HUES64 (cell line): Measurements from ENCODE around the gene MBIP. TPM values are rescaled to one million over a fixed set of nuclear protein-coding genes. Genes with fewer than 3 reads are reported as not detected.
"Not testable (repeated sequence)": the region's sequence is repeated elsewhere in the genome, so short reads cannot be mapped to it uniquely, and the experiment has no call there.

Experiments
- H3K27ac ChIP-seq: 2 replicates; pipeline ENCODE4 v1.7.0; 2013; ENCODE audit warnings: low read depth, low read length, inconsistent platforms
- H3K27me3 ChIP-seq: 2 replicates; pipeline ENCODE4 v1.6.1; 2013; ENCODE audit warnings: mild to moderate bottlenecking, low read length; ENCODE audit not compliant: insufficient read depth
- H3K36me3 ChIP-seq: 2 replicates; pipeline ENCODE4 v1.6.1; 2013; ENCODE audit warnings: mild to moderate bottlenecking, low read length; ENCODE audit not compliant: insufficient read depth
- H3K4me1 ChIP-seq: 2 replicates; pipeline ENCODE4 v1.6.1; 2013; ENCODE audit warnings: mild to moderate bottlenecking, low read length, moderate library complexity; ENCODE audit not compliant: insufficient read depth
- H3K4me3 ChIP-seq: 2 replicates; pipeline ENCODE4 v1.5.1; 2013; ENCODE audit warnings: mild to moderate bottlenecking, low read length, moderate library complexity
- H3K9ac ChIP-seq: 2 replicates; pipeline ENCODE4 v1.6.1; 2013; ENCODE audit warnings: mild to moderate bottlenecking, low read depth, low read length
- H3K9me3 ChIP-seq: 2 replicates; pipeline ENCODE4 v1.6.1; 2013; ENCODE audit warnings: low read depth, low read length; ENCODE audit not compliant: insufficient read depth
- WGBS: fragments of 150-250, 120-280 bp; methylation state at CpG from one replicate; pipeline ENCODE4 v1.1.7; 2013; ENCODE audit warnings: missing lambda C conversion rate; 5-methylcytosine and 5-hydroxymethylcytosine counted together
- polyA plus RNA-seq, 2 experiments: library from polyadenylated mRNA; stranded (reverse); fragments of 50-300 nt; gene quantifications; one replicate each; pipeline ENCODE4 v1.2.3, GENCODE V29; 2013

Gene MBIP
- polyA plus RNA-seq (2013, experiment 1 of 2) = 27.0 TPM
- 29.8 TPM for polyA plus RNA-seq (2013, experiment 2 of 2)

- peaks cover 27% of the 10 kb centered on the region for H3K4me1 ChIP-seq
- H3K36me3 ChIP-seq = no peaks in the 10 kb centered on the region
- peak within 1 kb of the TSS; percentile 73 for H3K27ac ChIP-seq
- H3K27me3 ChIP-seq = peaks cover 8% of the 10 kb centered on the region; the same call in 1 of the 2 replicates
- WGBS = under 1% methylated on average over 35 of the region's 35 CpGs
- H3K9me3 ChIP-seq = no peaks in the 10 kb centered on the region
- peak within 1 kb of the TSS; percentile 95 for H3K4me3 ChIP-seq
- peak within 1 kb of the TSS; percentile 88 for H3K9ac ChIP-seq
Observed at GRCh38 chr14:36320200-36320896, at the start of gene MBIP. Gene MBIP, minus strand, starts transcription at chr14:36320637. Its CDS starts 49 bp downstream, at chr14:36320588.

GRCh38 chr14:36367985-36368774, 47.7 kb upstream of the MBIP start:
- Histone ChIP-seq H3K9me3 (no peaks in the 10 kb centered on the region), H3K4me3 (no peak overlapping the region), H3K36me3 (no peaks in the 10 kb centered on the region), H3K27me3 (no peaks in the 10 kb centered on the region), H3K27ac (no peak overlapping the region), H3K4me1 (no peaks in the 10 kb centered on the region), H3K9ac (no peak overlapping the region)
- WGBS = 80% methylated on average over 5 of the region's 6 CpGs

GRCh38 chr14:36365766-36366165, 45.3 kb upstream of the MBIP start:
- H3K9ac ChIP-seq = no peak overlapping the region
- H3K27ac ChIP-seq = no peak overlapping the region
- no peaks in the 10 kb centered on the region for H3K4me1 ChIP-seq
- no peaks in the 10 kb centered on the region for H3K27me3 ChIP-seq
- 77% methylated on average over 2 of the region's 2 CpGs for WGBS
- no peaks in the 10 kb centered on the region for H3K9me3 ChIP-seq
- no peak overlapping the region for H3K4me3 ChIP-seq
- no peaks in the 10 kb centered on the region for H3K36me3 ChIP-seq

- Histone ChIP-seq H3K9me3 (no peaks in the 10 kb centered on the region), H3K27me3 (no peaks in the 10 kb centered on the region), H3K9ac (no peak overlapping the region), H3K4me1 (no peaks in the 10 kb centered on the region), H3K27ac (no peak overlapping the region), H3K4me3 (no peak overlapping the region), H3K36me3 (no peaks in the 10 kb centered on the region)
- whole genome bisulfite sequencing = 97% methylated on average over 2 of the region's 2 CpGs
Observed at GRCh38 chr14:36363704-36364103, 43.3 kb upstream of the MBIP start.

GRCh38 chr14:36362648-36363047, 42.2 kb upstream of the MBIP start:
- Histone ChIP-seq H3K9ac (no peak overlapping the region), H3K27ac (no peak overlapping the region), H3K4me1 (no peaks in the 10 kb centered on the region), H3K36me3 (no peaks in the 10 kb centered on the region), H3K9me3 (no peaks in the 10 kb centered on the region), H3K4me3 (no peak overlapping the region), H3K27me3 (no peaks in the 10 kb centered on the region)
- 56% methylated on average over 1 of the region's 3 CpGs for WGBS

GRCh38 chr14:36361210-36361853, 40.9 kb upstream of the MBIP start:
- Histone ChIP-seq H3K27me3 (no peaks in the 10 kb centered on the region), H3K27ac (no peak overlapping the region), H3K36me3 (no peaks in the 10 kb centered on the region), H3K9ac (no peak overlapping the region), H3K9me3 (peaks cover 8% of the 10 kb centered on the region), H3K4me3 (no peak overlapping the region), H3K4me1 (no peaks in the 10 kb centered on the region)
- 97% methylated on average over 2 of the region's 2 CpGs for WGBS

- H3K27me3 ChIP-seq = no peaks in the 10 kb centered on the region
- H3K27ac ChIP-seq = no peak overlapping the region
- H3K4me1 ChIP-seq = no peaks in the 10 kb centered on the region
- no peak overlapping the region for H3K9ac ChIP-seq
- 100% methylated on average over 1 of the region's 1 CpG for WGBS
- H3K4me3 ChIP-seq = no peak overlapping the region
- H3K36me3 ChIP-seq = no peaks in the 10 kb centered on the region
- H3K9me3 ChIP-seq = peaks cover 17% of the 10 kb centered on the region
Observed at GRCh38 chr14:36356862-36357261, 36.4 kb upstream of the MBIP start.

GRCh38 chr14:36346052-36346451, 25.6 kb upstream of the MBIP start:
- H3K4me1 ChIP-seq = no peaks in the 10 kb centered on the region
- no peaks in the 10 kb centered on the region for H3K27me3 ChIP-seq
- H3K36me3 ChIP-seq = no peaks in the 10 kb centered on the region
- 78% methylated on average over 2 of the region's 2 CpGs for WGBS
- H3K27ac ChIP-seq = no peak overlapping the region
- H3K4me3 ChIP-seq = no peak overlapping the region
- no peaks in the 10 kb centered on the region for H3K9me3 ChIP-seq
- no peak overlapping the region for H3K9ac ChIP-seq

- WGBS = 69% methylated on average over 2 of the region's 2 CpGs
- Histone ChIP-seq H3K9ac (no peak overlapping the region), H3K9me3 (no peaks in the 10 kb centered on the region), H3K27me3 (no peaks in the 10 kb centered on the region), H3K27ac (no peak overlapping the region), H3K4me3 (no peak overlapping the region), H3K36me3 (no peaks in the 10 kb centered on the region), H3K4me1 (no peaks in the 10 kb centered on the region)
Observed at GRCh38 chr14:36344211-36344610, 23.8 kb upstream of the MBIP start.

- 87% methylated on average over 5 of the region's 5 CpGs for WGBS
- not testable (repeated sequence) for H3K9me3 ChIP-seq, H3K27me3 ChIP-seq, H3K9ac ChIP-seq, H3K36me3 ChIP-seq, H3K4me1 ChIP-seq, H3K27ac ChIP-seq, H3K4me3 ChIP-seq
Observed at GRCh38 chr14:36341811-36342210, 21.4 kb upstream of the MBIP start.

- H3K27ac ChIP-seq = no peak overlapping the region
- H3K9ac ChIP-seq = no peak overlapping the region
- H3K4me1 ChIP-seq = no peaks in the 10 kb centered on the region
- H3K4me3 ChIP-seq = no peak overlapping the region
- no peaks in the 10 kb centered on the region for H3K27me3 ChIP-seq
- H3K9me3 ChIP-seq = no peaks in the 10 kb centered on the region
- H3K36me3 ChIP-seq = no peaks in the 10 kb centered on the region
Observed at GRCh38 chr14:36340276-36340890, 19.9 kb upstream of the MBIP start.
